Measurements from ENCODE around the gene REV1.
"Not testable (repeated sequence)": the region's sequence is repeated elsewhere in the genome, so short reads cannot be mapped to it uniquely, and the experiment has no call there.

REV1 gene

GRCh38 chr2:99485411-99485810 is 4.4 kb downstream of the REV1 start:
- no peak for DNase-seq

DNA sequence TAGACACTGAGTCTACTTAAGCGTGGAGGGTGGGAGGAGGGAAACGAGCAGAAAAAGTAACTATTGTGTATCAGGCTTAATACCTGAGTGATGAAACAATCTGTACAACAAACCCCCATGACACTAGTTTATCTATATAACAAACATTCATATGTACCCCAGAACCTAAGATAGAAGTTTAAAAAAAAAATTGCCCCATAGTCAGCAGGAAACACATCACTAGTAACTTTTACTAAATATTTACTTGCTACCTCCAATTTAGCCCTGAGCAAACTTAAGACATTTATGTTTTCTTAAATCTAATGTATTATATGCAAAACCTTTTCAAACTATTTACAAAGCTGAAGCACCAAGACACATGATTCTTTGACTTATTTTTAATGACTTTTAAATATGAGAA is 5.6 kb downstream of the REV1 start:
- DNase-seq = no peak

GRCh38 chr2:99481941-99482340 is 7.9 kb downstream of the REV1 start:
- no peak for DNase-seq

DNA sequence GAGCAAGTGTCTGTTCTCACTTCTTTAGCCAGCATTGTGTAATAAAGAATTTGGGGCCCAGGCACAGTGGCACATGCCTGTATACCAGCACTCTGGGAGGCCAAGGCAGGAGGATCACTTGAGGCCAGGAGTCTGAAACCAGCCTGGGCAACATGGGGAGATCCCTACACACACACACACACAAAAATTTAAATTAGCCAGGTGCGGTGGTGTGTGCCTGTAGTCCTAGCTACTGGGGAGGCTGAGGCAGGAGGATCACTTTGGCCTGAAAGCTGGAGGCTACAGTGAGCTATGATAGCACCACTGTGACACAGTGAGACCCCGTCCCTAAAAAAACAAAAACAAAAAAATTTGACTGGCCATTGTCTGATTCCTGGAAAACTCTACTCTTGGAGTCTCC is 8.3 kb downstream of the REV1 start:
- DNase-seq = no peak

DNA sequence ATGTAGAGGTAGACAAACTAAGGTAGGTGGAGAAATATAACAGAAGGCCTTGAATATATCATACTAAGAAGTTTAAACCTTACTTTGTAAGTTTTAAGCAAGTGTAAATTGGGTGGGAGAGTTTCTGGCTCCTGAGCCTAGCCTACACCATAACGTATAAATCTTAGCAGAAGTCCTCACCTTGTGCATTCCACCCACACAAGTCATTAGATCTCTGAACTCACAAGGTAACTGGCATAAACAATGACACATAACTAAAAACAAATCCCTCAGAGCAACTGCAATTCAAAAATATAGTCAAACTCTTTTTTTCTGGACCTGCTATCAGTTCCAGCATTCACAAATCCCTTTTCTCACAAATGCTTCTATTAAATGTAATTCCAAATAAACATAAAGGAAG is 9.4 kb downstream of the REV1 start:
- DNase-seq = no peak

DNA sequence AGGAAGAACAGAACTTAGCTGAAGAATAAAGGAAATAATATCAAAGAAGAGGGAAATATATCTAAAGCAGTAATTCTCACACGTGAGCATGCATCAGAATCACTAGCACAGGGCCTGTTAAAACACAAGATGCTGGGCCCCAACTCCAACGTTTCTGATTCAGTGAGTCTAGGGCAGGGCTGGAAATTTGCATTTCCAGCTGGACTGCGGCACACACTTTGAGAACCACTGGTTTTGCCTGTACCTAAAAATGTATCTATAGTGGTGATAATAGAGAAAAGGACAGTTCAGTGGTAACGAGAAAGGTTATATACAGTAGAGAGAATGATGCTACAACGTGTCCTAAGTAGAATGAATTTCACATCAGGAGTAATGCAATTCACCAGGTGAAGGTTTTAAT is 11.2 kb downstream of the REV1 start:
- no peak for DNase-seq

DNA sequence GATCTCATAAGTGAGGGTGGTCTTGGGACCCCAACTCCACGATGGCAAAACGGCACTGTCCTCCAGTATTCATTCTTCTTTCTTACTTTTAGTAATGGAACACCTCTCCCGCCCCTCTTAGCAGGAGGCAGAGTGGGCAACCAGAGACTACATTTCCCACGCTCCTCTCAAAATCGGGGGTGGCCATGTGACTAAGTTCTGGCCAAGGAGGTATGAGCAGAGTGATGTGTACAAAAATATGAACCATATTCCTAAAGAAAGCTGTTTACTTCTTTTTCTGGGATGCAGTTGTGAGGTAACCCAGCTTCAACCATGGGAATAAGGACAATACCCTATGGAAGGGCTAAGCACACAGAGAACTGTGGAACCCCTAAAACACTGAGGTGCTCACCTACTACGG is 12.8 kb downstream of the REV1 start:
- DNase-seq = no peak

- DNase-seq = no peak
Measured at GRCh38 chr2:99476629-99477028, 13.2 kb downstream of the REV1 start.

DNA sequence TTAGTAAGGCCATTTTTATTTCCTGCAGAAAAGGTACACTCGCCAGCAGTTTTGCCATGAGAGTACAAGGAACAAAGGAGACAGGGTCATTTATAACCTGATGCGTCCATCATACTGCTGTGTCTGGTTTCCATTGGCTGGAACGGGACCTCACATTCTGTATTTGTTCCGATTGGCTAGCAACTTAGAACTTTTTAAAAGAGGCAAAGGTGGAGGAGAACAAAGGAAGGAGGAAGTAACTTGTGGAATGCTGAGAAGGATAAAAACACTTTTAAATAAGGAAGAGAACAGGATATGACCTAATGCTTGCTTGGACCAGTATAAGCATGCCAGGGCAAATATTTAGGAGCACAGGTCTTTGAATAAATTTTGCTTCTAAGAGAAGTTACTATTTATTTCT is 14.7 kb downstream of the REV1 start:
- DNase-seq = not testable (repeated sequence)

GRCh38 chr2:99473518-99474083 is 16.2 kb downstream of the REV1 start:
- DNase-seq = no peak

DNA sequence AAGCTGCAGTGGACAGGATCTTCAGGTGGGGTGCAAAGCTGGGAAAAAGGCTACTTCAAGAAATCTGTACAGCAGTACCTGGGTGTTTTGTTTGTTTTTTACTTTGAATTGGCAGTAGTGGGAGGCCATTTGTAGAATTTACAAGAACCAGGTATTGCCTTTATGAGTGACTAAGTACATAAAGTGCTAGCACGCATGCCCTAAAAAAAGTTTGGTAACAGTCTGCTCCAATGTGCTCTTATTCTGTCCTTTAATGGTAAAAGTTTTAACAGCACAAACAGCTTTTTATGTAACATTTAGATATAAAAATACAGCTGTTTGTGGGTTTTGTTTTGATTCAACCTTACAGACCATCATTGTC is 17.2 kb downstream of the REV1 start:
- no peak for DNase-seq

- no peak for DNase-seq
Measured at GRCh38 chr2:99471654-99472599, 17.9 kb downstream of the REV1 start.

DNA sequence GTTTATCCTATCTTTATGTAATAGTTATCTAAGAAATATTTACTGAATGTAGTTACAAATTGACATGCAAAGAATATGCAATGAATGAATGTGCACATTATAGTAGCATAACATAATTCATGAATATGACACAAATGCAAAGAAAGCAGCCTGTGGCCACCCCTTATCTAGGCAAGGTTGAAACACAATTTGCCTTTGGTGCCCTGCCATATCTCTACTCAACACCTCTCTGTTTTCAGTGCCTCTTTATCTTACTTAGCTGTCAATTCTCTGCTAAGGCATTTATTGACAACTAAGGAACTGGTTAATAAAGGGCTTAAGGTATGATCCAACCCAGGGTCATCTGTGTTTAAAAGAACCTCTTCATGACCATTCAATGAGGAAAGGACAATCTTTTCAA is 18.9 kb downstream of the REV1 start:
- DNase-seq = no peak

GRCh38 chr2:99470459-99470858 is 19.4 kb downstream of the REV1 start:
- not testable (repeated sequence) for DNase-seq

DNA sequence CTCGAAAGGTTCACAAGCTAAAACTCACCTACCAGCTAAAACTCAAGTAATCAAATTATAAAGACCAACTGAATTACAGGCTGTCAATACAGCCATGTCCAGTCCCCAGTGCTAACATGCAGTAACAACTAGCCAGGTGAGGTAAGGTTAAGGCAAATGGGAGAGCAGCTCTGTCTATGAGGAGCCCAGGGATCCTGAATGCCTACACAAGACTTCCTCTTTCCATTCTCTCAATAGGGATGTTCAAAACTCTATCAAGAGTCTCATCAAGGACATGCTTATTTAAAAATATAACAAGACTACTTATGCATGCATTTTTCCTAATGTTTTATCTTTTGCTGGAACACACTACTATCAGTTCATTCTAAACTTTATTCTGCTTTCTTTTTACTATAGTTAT is 20.4 kb downstream of the REV1 start:
- no peak for DNase-seq

DNA sequence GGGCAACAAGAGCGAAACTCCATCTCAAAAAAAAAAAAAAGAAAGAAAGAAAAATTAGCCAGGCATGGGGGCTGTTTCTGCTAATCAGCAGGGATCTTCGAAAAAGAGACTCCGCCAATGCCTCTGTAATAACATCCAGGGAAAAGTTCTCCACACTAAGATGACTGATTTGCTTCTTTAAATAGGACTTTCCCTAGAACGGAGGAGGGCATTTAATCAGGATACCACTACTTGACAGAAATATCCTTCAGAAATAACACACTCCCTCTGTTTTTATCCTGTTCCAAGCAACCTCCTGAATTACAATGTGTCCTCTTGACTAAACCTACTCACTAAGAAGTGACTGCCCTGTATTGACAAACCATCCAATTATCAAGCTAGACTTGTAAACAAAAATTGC is 21.7 kb downstream of the REV1 start:
- no peak for DNase-seq

GRCh38 chr2:99467390-99467789 is 22.4 kb downstream of the REV1 start:
- no peak for DNase-seq

GRCh38 chr2:99461828-99462483 is 27.9 kb downstream of the REV1 start:
- DNase-seq = no peak

DNA sequence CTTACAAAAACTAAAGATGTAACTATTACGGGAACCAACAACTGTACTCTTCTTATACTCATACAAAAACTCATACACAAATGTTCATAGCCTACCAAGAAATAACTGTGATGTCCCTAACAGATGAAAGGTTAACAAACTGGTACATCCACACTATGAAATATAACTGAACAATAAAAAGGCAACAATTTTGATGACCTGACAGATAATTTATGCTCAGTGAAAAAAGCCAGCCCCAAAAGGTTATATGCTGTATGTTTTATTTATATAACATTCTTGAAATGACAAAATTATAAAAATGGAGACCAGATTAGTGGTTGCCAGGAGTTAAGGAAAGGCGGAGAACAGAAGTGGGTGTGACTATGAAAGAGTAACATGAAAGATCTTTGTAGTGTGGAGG is 31.3 kb downstream of the REV1 start:
- DNase-seq = no peak

GRCh38 chr2:99451686-99452085 is 38.1 kb downstream of the REV1 start:
- no peak for DNase-seq

GRCh38 chr2:99451280-99451679 is 38.5 kb downstream of the REV1 start:
- DNase-seq = no peak

- no peak for DNase-seq
Measured at GRCh38 chr2:99450199-99450598, 39.6 kb downstream of the REV1 start.

GRCh38 chr2:99448556-99448955 is 41.3 kb downstream of the REV1 start:
- no peak for DNase-seq

DNA sequence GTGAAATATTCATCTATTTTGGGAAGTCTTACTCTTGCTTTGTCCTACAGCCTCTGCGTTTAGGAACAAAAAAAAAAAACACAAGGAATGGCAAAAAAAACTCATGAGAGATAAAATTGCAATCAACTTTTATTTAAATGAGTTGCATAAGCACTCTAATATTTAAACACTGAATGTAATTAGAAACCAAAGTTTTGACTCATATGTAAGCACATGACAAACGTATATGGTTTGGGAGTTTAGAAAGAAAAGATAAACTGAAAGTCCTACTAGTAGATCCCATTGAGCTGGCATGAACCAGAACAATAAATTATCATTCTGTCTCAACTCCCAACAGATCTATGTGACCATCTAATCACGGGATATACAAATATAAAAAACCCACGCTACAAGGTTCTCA is 44.8 kb downstream of the REV1 start:
- no peak for DNase-seq

Data from stimulated activated CD4-positive, alpha-beta T cell treated with anti-CD3 and anti-CD28 coated beads, Interleukin-15, amount 100 ng/mL, for 24 hours (primary cell).